HG03571 (cell line): ENCODE measurements around the gene C6orf47.
A peak's percentile ranks its signal among the peaks of the same experiment; 100 is the strongest.

Experiments used
- ATAC-seq: cut with Tn5 transposase; IDR thresholded peaks from one replicate; pipeline ENCODE4 v1.9.1; 2021; ENCODE audit not compliant: unreplicated experiment

C6orf47 gene

GRCh38 chr6:31687860-31688693 is 27.5 kb upstream of the C6orf47 start:
- no peak for ATAC-seq

GRCh38 chr6:31687321-31687720 is 26.7 kb upstream of the C6orf47 start:
- no peak for ATAC-seq

GRCh38 chr6:31686483-31686882 is 25.9 kb upstream of the C6orf47 start:
- ATAC-seq: no peak

- no peak for ATAC-seq
These were observed 23.0 kb upstream of the C6orf47 start for GRCh38 chr6:31683591-31683990.

GRCh38 chr6:31681135-31681671 is 20.6 kb upstream of the C6orf47 start:
- no peak for ATAC-seq

- no peak for ATAC-seq
These were observed 19.9 kb upstream of the C6orf47 start, which contains the start of gene LY6G5C for GRCh38 chr6:31680226-31681134. LY6G5C (minus strand) TSS chr6:31681067; CDS start chr6:31680373, 694 bp downstream.

GRCh38 chr6:31677955-31678354 is 17.4 kb upstream of the C6orf47 start:
- no peak for ATAC-seq

GRCh38 chr6:31676904-31677303 is 16.3 kb upstream of the C6orf47 start:
- ATAC-seq: no peak

- ATAC-seq: no peak
These were observed 15.8 kb upstream of the C6orf47 start for GRCh38 chr6:31676322-31676903.

- ATAC-seq: no peak
These were observed 9.1 kb upstream of the C6orf47 start, which contains the start of gene LY6G5B for GRCh38 chr6:31669676-31670075. LY6G5B (plus strand) TSS chr6:31669976; CDS start chr6:31670951, 975 bp downstream.

GRCh38 chr6:31666337-31666965 is 5.9 kb upstream of the C6orf47 start:
- no peak for ATAC-seq

GRCh38 chr6:31665501-31666336 is 5.1 kb upstream of the C6orf47 start, which contains the start of gene CSNK2B:
CSNK2B (plus strand) TSS chr6:31666080; CDS start chr6:31666832, 752 bp downstream.
- peak; percentile 68 for ATAC-seq

GRCh38 chr6:31664790-31665500 is 4.4 kb upstream of the C6orf47 start, which contains the start of gene GPANK1:
GPANK1 (minus strand) TSS chr6:31664997; CDS start chr6:31664478, 519 bp downstream.
- ATAC-seq: no peak

GRCh38 chr6:31663961-31664789 is 3.6 kb upstream of the C6orf47 start:
- no peak for ATAC-seq

- ATAC-seq: no peak
These were observed 2.8 kb upstream of the C6orf47 start for GRCh38 chr6:31663126-31663960.

GRCh38 chr6:31662124-31662723 is 1.6 kb upstream of the C6orf47 start:
- no peak for ATAC-seq
